AG08396 (cell line): ENCODE measurements around the gene TMED9.
"Not testable (repeated sequence)": the region's sequence is repeated elsewhere in the genome, so short reads cannot be mapped to it uniquely, and the experiment has no call there.

Experiments
- DNase-seq: peaks from one replicate; pipeline ENCODE4 v3.0.0; 2012; ENCODE audit warnings: low spot score, mixed read lengths

The TMED9 gene

GRCh38 chr5:177606071-177607051, 14.4 kb downstream of the TMED9 start:
- no peak for DNase-seq

DNA sequence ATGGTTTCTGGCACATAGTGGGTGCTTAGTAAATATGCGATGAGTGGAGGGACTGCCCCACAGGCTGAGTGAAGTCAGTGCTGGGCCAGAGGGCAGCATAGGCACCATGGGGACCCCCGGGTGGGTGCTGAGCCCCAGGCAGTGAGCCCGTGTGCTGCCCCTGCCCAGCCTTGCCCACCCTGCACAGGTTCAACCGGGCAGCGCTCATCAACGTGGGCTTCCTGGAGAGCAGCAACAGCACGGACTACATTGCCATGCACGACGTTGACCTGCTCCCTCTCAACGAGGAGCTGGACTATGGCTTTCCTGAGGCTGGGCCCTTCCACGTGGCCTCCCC, 15.1 kb downstream of the TMED9 start:
- DNase-seq = no peak

- peak; percentile 92 for DNase-seq
Observed at GRCh38 chr5:177607452-177608192, 15.6 kb downstream of the TMED9 start.

DNA sequence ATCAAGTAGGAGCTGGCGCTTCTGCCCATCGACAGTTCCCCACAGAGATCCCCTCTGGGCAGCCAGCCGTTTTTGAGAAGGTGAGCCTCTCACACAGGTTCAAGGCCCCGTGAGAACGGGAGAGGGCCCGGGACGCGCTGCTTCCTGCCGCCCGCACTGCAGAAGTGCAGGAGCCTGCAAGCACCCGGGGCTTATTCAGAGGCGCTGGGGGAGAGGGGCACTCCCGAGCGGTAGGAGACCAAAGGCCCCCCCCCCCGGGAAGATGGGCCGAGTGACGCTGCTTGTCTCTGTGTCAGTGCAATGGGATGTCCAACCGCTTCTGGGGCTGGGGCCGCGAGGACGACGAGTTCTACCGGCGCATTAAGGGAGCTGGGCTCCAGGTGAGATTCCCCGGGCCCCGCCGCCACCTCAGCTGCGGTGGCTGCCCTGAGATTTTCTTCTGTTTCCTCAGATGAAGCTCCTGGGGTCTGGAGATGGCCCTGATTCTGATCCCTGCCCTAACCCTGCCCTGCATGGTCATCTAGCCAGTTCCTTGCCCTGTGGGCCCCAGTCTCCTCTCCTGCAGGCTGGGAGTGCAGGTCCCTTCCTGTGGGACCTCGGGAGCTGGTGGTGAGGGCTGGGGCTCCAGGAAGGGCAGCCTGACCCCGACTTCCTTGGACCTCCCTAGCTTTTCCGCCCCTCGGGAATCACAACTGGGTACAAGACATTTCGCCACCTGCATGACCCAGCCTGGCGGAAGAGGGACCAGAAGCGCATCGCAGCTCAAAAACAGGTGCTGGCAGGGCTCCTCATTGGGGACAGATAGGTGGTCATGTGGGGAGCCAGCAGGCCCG, 16.5 kb downstream of the TMED9 start:
- no peak for DNase-seq

- DNase-seq = no peak
Observed at GRCh38 chr5:177609076-177610059, 17.4 kb downstream of the TMED9 start.

GRCh38 chr5:177610131-177610769, 18.2 kb downstream of the TMED9 start:
- no peak for DNase-seq

DNA sequence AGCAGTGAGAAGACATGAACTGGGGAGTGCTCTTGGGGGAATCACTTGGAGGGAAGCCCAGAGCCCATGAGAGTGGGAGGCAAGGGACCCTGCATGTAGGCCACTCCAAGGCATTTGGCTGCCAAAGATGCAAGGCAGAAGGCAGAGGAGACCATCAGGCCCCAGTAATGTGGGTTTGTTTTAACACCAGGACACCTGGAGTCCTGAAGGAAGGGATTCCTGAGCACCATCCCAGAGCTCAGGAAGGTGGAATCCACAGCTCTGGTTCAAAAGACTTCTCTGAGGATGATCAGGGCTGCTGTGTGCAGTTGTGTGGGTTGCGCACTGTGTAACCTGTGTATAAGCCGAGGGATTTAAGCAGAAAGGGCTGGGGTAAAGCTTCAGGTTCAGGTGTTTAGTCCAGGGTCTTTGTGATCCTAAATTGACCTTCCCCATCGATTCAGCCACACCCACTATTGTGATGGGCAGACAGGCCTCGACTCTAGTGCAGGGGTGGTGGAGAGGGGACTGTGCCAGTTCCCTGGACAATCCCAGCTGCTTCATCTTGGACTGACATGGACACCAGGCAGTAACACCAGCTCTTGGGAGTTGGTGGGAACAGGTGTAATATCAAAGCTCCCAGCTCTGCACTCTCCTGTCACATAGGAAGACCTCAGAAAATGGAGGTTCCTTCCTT, 18.9 kb downstream of the TMED9 start:
- no peak for DNase-seq

DNA sequence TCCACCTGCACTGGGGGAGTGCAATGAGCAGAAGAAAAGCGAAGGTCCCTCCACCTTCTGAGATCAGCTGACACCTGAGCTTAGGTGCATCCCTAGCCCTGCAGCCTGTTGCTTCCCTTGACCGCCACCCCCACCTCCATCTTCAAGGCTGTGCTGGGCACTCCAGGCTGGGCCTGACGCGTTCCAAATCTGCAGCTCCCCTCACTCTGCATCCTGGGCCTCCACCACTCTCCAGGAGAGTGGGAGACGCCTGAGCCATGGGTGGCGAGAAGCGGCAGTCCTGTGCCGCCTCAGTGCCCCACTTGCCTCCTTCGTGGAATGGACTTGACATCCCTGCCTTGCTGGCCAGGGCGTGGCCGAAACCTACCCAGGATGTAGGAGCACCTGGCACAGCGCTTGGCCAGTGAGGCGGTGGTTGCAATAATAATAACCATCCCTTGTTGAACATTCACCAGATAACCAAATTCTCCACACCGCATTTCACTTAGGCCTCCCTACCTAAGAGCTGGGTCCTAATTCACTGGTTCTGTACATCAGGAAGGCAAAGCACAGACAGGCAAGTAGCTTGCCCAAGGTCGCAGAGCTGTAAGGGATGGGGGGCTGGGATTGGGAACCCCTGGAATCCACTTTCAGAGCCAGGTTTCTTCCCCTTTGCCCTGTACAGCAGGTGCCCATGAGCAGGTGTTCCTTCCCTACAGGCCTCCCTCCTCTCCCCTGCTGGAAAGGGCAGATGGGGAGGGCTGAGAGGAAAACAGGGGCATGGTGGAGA, 19.6 kb downstream of the TMED9 start:
- DNase-seq = no peak

DNA sequence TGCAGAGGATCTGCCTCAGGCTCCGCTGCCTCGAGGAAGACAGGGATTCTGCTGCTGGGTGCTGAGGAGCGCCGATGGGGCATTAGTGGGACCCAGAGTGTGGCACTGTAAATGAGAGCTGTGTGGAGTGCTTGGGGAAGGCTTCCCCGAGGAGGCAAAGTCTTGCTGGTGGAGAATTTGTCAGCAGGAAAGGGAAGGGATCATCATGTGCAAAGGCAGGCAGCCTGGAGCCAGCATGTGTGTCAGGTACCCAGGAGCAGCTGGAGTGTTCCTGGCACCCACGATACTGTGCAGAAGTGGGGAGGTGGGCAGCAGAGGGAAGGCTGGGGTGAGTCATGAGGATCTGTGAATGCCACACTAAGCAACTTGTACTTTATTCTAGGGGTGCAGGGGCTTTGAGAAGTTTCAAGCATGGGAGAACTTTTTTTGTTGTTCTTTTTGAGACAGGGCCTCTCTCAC, 20.2 kb downstream of the TMED9 start:
- DNase-seq = no peak

DNA sequence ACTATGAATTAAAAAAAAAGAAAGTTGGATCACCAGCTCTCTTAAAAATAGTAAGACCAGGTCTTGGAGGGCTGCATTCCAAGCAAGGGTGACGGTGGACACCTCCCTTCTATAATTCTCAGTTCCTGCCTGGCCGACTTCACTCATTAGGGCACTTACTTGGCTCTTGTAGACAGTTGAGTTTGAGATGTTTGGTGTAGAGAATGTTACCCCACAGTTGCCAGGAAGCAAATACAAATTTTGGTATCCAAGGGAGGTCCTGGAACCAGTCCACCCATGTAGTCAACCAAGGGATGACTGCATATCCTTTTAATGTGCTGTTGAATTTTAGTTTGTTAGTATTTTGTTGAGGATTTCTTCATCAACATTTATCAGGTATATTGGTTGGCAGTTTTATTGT, 28.6 kb downstream of the TMED9 start:
- DNase-seq = no peak

GRCh38 chr5:177624172-177624571, 32.2 kb downstream of the TMED9 start:
- DNase-seq = not testable (repeated sequence)

GRCh38 chr5:177630186-177630585, 38.2 kb downstream of the TMED9 start:
- not testable (repeated sequence) for DNase-seq

DNA sequence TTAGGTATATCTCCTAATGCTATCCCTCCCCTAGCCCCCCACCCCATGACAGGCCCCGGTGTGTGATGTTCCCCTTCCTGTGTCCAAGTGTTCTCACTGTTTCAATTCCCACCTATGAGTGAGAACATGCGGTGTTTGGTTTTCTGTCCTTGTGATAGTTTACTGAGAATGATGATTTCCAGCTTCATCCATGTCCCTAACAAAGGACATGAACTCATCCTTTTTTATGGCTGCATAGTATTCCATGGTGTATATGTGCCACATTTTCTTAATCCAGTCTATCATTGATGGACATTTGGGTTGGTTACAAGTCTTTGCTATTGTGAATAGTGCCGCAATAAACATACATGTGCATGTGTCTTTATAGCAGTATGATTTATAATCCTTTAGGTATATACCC, 42.9 kb downstream of the TMED9 start:
- not testable (repeated sequence) for DNase-seq

DNA sequence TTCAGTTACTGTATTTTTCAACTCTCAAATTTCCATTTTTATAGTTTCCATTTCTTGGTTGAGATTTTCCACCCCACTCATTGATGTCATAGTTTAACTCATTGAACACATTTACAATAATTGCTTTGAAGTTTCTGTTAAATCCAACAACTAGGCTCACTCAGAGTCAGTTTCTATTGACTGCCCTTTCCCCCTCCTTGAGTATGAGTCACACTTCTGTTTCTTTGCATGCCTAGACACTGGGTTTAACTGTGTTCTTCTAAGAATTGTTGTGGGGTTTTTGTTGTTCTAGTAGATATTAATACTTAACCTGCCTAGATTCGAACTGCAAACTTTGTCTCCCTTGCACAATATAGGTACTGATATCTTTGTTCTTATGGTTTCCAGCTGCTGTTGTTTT, 53.5 kb downstream of the TMED9 start:
- not testable (repeated sequence) for DNase-seq
